Measurements from ENCODE around the gene PPFIBP1.
"Not testable (repeated sequence)": the region's sequence is repeated elsewhere in the genome, so short reads cannot be mapped to it uniquely, and the experiment has no call there.

Gene PPFIBP1

DNA sequence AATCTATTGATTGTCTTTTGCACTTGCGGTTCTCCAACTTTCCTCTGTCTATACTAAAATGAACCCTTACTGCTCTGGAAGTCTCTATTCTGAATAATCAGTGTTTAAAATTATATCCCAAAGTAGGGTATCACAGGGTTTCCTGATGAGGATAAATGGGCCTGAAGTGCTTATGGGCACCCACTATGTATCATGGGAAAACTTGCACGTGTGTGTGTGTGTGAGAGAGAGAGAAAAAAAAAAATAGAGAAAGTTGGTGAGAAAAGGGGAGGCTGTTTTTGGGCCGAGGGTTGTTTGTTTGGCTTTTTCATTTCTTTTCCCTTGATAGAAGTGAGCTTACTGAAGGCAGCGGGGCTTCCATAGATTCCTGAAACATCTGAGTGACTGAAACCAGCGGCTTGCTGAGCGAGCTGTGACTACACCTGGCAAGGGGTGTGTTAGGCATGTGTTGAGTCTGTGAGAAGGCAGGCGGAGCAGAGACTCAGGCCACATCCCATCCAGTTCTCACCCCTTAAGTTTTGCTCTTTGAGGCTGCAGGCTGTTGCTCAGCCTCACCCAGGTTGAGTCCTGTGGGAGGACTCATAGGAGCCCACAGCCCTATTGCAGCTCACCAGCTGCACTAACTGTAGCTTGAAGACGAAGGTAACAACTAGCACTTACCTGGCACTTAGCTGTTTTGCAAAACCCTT is 17.2 kb downstream of the PPFIBP1 start:
- no peak for DNase-seq (ENCODE audit: low read depth in 1 of 2, low spot score in 1 of 2)

DNA sequence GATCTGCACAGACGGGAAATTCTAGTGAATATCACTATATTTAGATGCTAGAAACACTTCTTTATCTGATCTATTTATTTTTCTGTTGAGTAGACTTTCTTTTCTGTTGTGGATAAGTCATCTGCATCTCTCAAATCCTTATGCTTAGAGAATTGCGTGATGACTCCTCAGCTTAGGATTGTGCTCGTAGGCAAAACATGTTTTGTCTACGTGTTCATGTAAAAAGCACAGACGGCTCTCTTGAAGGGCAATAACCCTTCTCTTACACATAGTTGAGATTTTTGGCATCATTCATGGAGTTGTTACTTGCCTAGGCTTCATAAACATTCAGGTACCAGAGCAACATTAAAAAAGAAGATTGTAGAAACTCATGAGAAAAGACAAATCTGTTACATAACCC is 18.6 kb downstream of the PPFIBP1 start:
- DNase-seq (ENCODE audit: low read depth in 1 of 2, low spot score in 1 of 2): no peak

DNA sequence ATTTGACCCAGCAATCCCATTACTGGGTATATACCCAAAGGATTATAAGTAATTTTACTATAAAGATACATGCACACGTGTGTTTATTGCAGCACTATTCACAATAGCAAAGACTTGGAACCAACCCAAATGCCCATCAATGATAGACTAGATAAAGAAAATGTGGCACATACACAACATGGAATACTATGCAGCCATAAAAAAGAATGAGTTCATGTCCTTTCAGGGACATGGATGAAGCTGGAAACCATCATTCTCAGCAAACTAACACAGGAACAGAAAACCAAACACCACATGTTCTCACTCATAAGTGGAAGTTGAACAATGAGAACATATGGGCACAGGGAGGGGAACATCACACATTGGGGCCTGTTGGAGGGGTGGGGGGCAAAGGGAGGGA is 20.9 kb downstream of the PPFIBP1 start:
- not testable (repeated sequence) for DNase-seq (ENCODE audit: low read depth in 1 of 2, low spot score in 1 of 2)

DNA sequence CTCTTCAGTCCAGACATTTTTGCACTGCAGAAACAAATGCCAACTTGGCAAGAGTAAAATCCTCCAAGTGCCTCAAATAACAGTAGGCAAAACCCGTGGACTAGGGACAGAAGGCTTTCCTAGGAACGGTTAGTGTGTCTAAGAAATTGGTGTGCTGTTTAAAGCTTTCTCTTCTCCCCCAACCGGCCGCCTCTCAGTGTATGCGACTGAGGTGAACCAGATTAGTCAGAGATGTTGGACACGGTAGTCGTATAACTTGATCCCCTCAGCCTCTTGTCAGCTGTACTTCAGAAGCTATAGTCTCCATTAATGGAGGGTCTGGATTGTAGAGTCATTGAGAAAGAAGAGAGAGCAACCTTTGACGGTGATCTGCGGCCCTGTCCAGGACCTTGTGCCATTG is 21.7 kb downstream of the PPFIBP1 start:
- DNase-seq (ENCODE audit: low read depth in 1 of 2, low spot score in 1 of 2): no peak

DNA sequence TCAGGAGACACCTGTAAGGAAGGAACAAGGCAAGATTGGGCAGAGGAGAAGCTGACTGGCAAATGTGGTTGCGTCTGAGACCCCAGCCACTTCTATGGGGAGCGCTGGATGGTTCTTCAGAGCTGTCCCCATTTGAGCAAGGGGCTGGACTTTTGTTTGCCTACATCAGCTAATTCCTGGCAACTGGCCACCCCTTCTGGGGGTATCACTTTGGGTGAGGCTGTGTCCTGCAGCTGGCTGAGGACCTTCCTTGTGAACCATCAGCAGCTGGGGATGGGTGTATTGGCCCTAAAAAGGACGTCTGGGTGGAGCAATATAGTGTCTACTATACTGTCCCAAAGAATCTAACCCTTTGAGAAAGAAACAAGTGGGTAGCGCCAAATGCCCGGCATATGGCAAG is 23.6 kb downstream of the PPFIBP1 start:
- no peak for DNase-seq (ENCODE audit: low read depth in 1 of 2, low spot score in 1 of 2)

DNA sequence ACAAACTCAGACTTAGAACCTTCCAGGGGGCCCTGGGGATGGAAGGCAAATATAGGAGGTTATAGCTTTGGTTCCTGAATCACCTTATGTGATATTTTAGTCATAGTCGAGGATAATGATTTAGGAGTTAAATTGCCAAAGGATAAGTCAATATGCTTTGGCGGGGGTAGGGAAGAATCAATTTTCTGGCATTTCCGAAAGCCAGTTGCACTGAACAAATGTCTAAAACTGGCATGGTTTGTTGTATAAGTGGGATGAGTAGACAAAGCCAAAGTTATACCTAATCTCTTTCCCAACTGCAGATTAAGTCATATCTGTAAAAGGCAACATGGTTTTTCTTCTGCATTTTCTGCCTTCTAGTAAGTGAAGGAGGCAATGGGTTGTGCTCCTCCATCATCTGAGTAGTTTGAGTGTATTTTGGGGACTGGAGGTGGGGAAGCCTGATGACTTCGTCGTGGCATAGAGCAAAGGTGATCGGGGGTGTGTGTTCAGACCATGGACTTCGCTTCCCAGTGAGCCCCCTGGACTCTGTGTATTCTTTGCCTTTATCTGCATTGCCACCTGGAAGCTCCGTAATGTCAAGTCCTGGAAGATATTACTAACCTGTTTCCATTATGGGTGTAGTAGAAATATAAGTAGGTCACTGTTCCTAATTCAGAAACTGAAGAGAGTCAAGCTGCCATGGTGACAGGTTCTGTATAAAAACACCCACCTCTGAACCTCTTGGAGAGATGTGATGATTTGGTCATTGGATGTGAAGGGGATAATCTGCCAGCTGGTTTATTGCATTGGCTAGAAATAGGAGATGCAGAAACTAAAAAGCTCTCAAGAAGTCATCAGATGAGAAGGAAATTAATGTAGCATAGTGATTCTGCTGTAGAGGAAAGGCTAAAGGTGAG is 24.5 kb downstream of the PPFIBP1 start:
- no peak for DNase-seq (ENCODE audit: low read depth in 1 of 2, low spot score in 1 of 2)

DNA sequence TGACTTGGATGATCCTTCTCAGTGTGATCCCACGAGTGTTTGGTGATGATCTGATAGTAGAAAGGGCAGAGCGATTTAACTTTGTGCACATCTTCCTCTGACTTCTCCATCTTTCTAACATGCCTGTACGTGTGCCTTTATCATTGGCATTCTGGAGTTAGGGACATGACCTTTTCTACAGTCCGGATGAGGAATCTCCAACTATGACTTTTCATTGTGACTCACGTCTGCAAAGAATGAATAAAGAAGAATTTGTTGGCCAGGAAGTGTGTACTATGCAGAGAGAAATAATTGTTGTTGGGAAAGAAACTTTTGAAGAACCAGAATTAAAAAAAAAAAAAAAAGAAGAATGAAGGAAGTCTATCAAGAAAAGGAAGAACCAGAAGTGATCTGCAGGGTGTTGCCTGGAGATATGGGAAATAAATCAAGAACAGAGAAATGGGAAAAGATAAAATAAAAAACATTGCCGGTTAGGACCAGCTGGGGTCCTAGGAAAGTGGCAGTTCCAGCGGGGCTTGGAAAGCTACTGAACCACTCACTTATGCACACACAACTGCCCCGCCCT is 25.3 kb downstream of the PPFIBP1 start:
- no peak for DNase-seq (ENCODE audit: low read depth in 1 of 2, low spot score in 1 of 2)

DNA sequence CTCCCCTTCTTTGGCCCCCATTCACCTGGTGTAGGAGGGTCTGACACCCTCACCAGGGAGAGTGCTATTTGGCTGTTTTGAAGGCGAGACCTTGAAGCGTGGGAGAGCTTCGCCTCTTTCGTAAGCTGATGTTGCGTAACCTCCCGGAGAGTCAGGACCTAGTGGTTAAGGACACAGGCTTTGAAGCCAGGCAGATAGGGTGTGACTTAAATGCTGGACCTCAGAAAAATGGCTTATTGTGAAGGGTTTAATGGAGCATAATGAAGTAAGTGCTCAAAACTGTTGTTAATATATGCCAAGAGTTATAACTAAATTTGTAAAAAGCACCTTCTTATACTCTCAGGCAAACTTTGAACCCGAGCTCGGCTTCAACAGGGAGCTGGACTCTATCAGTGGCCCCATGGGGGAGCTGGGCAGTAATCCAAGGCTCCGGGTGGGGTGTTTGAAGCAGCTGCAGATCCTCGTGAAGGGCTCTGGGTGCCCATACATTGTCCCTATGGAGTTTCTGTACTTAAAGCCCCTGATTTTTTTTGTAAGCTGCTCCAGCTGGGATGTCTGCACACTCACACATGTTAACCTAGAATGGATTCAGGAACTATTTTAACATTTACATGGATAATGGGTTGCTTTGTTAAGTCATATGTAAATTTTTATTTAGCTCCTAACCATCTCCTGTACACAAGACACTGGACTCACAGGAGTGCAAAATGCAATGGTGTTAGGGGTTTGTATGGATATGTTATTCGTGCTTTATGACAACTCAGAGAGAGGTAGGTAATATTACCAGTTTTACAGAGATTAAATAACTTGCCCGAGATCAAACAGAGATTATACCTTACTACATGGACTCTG is 26.0 kb downstream of the PPFIBP1 start:
- no peak for DNase-seq (ENCODE audit: low read depth in 1 of 2, low spot score in 1 of 2)

DNA sequence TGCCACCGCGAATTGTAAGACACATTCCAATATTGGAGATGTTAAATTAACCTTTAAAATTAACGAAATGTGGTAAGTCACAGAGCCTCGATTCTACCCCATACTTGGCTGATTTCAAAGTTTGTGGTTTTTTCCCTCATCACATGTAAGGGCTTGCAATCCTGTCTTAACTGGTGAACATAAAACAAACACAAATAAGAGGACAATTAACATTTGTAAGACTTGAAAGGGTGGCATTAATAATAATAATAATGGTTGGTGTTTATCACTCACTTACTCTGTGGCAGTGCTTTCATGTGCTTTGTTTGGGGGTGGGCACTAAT is 26.6 kb downstream of the PPFIBP1 start:
- DNase-seq (ENCODE audit: low read depth in 1 of 2, low spot score in 1 of 2): no peak

DNA sequence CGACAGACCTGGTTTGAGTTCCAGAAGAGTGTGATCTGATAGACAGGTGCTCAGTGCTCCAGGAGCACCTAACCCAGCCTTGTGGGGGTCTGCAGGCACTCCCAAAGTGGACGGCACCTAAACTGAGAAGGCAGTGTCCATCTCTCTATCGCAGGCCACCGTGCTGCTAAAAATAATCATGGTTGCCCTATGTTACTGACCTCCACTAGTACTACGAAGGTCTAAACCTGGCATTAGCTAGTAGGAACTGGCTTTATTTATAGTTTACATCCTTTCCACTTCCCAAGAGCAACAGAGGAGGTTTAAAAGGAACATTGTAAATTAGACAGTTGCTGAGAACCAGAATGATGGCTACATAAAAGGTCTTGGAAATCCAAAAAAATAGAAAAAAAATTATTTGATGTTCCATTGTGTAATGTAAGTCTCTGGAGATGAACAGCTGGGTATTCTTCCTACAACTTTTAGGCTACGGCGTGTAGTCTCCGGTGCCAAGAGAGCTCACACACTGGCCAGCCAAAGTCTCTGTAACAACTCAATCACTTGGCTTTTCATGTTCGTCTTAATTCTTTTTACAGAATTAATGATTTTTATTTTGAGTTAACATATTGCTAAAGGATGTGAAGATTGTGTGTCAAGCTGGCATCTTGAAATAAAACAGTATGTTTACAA is 27.3 kb downstream of the PPFIBP1 start:
- no peak for DNase-seq (ENCODE audit: low read depth in 1 of 2, low spot score in 1 of 2)

DNA sequence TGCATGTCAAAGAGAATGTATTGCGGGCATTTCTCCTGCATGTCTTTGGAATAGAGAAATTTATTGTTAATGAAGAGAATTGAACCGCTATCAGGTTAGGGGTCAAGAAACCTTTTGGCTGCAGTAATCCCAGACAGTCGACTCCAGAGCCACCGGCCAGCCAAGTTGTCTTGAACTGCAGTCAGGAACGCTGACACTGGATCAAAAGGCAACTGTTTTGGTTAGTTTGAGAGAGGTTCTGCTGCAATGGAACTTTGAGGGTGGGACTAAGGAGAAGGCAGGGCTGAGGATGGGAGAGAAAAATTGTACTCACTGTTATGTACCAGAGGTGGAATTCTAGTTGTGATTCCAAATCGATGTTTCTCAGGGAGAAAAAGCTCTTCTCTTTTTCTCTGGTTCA is 28.2 kb downstream of the PPFIBP1 start:
- DNase-seq (ENCODE audit: low read depth in 1 of 2, low spot score in 1 of 2): no peak

DNA sequence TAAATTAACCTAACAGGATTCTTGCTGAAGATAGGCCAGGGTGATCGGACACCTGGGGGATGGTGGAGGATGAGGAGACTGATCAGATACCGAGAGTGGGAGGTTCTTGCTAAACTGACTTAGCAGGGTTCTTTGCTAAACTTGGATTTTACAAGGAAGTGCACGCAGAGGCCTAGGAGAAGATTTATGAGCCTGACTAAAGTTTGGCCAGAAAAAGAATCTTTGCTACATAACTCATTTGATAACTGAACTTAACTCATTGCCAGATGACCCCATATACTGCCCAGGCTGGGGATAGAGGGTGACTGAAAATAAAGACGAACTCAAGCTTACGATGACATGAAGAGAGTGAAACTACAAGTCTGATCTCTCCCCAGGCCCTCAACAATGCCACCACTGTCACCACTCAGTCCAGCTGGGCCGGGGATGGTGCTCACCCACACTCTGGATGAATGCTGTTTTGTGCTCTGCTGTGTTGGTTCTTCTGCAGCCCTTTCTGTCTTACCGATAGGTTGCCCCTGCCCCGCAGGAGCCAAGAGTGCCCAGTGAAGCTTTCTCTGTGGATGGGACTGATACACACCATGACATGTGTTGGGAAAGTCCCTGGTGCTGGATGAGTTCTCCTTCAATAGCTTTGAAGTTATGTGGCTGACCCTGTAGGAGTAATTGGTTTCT is 29.0 kb downstream of the PPFIBP1 start:
- no peak for DNase-seq (ENCODE audit: low read depth in 1 of 2, low spot score in 1 of 2)

DNA sequence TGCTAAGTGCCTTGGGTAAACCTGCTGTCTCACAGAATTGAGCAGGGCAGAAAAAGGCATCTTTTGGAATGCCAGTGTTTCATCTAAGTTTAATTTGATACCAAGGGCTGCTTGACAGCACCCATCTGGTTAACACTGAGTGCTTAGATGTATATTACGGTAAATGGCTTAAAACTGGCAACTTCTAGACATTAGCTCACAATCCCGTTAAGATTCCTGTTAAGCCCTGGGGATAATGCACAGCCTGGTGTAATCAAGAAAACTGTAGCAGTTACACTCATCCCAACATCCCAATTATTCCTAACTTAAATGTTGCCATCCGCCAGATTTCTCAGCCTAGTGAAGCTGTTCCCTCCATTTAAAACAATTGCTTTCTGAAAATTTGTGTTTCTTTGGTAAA is 29.9 kb downstream of the PPFIBP1 start:
- no peak for DNase-seq (ENCODE audit: low read depth in 1 of 2, low spot score in 1 of 2)

DNA sequence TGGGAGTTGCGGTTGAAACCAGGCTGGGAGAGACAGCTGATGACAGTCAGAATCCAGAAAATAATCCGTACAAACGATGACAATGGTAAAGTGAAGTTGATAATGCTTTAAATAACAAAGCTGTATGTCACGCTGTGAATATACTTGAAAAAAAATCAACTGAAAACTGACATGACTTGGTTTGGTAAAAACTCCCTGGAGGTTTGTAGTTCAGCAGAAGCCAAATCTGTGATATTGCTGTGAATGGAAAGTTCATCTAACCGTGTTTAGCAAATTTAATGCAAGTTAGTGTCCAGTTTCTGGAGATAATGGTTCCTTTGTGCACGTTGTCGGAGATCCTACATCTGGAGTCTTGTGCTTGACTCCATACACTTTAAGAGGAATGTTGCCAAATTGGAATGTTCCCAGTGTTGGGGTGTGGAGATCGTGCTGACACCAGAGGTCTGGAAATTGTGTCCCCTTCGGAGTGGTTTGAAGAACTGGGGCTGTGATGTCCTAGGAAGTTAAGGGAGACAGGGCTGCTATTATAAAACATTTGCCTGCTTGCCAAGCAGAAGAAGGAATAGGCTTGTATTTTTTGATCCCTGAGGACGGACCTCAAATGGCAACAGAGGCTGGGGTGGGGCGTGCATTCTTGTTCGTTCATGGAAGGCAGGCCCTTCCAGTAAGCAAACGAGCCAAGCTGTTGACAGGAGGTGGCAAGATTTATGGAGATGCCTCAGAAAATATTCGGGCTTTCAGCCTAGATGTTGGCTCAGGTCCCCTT is 30.6 kb downstream of the PPFIBP1 start:
- no peak for DNase-seq (ENCODE audit: low read depth in 1 of 2, low spot score in 1 of 2)

DNA sequence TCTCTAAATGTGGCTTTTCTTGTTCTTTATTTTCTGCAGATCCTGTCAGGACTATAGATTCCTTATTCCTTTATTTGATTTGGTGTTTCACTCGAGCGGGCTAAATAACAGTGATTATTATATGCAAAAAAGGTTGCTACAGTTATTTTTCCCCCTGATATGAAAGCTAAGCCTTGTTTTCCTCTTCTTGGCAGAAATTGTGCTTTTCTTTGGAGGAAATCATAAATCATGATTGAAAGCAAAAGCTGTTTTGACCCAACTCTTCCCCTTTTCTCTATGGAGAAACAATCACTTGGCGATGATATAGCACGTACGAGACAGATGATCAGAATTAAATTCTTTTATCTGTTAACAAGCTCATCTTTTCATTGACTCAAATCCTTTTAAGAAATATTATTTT is 31.4 kb downstream of the PPFIBP1 start:
- DNase-seq (ENCODE audit: low read depth in 1 of 2, low spot score in 1 of 2): no peak

DNA sequence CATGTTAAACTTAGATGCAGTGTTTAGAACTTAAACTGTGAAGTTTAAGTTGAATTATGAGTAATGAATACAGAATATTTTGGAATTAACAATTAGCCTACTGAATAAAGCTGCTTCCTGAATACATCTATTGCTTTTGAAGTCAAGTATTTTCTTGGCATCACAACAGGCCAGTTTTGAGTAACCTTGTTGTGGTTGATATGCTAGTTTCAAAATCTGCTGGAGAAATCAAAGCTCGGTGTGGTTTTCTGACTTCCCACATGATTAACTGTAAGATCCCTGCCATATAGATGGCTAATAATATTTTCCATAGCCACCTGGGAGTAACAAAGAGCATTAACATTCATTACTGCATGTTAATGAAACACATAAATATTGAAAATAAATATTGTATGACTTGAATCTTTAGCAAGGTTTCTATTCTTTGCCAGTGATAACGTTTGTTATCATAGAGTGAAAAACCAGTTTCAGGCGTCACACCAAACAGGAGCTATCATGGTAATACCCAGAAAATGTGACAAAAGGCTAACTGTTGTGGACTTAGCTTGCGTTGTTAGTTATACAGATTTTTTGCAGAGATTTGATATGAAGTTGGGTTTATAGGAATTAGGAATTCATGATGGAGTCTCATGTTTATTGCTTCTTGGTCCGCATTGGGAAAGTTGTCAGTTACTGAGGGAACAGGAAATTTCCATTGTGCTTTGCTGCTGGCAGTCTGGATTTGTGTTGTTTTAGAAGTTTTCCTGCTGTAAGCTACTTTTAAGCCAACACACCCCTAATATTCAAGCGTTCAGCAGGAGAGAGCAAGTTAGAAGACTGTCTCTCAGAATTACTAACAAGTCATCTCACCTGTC is 32.1 kb downstream of the PPFIBP1 start:
- DNase-seq (ENCODE audit: low read depth in 1 of 2, low spot score in 1 of 2): no peak

DNA sequence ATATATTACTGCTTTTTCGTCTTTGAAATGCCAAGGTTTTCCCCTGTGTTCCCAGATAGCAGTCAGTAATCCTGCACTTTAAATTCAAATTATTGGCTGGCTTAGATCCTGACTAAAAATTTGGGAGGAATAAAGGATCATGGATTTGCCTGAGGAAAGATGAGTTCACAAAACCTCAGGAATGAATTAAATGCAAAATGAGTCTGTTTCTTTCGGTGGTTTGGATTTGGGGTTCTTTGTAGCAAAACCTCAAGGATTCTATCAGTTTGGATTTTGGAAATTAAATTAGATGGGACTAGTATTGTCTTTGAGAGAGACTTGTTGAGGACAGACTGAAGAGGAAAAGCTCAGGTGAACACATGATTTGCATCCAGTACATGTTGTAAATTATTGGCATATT is 36.1 kb downstream of the PPFIBP1 start:
- DNase-seq (ENCODE audit: low read depth in 1 of 2, low spot score in 1 of 2): no peak

DNA sequence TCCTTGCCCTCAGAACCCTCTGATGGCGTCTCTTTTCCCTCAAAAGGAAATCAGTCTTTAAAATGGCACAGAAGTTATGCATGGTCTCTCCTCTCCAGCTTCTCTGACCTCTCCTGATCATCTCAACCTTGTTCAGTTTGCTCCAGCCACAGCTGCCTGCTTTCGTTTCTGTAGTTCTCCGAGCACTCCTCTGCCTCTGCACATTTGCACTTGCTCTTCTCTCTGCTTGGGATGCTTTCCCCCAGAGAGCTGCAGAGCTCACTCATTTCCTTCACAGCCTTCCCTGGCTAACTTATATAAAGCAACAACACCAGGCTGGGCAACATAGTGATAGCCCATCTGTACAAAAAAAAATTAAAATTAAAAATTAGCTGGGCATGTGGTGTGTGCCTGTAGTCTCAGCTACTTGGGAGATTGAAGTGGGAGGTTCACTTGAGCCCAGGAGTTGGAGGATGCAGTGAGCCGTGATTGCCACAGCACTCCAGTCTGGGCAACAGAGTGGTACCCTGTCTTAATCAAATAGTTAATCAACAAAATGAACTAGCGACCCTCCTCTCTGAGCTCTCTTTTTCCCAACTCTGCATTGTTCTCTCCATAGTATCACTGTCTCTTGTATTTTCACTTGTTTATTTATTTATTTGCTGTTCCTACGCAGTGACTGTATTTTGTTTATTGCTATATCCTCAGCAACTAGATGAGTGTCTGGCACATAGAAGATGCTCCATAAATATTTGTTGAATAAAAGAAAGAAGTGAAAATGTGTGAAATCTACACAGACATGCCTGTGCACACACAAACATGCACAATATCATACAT is 37.7 kb downstream of the PPFIBP1 start:
- no peak for DNase-seq (ENCODE audit: low read depth in 1 of 2, low spot score in 1 of 2)
